Suprapubic skin (tissue), 4 donors: Measurements from ENCODE around the gene UNC5B. TPM values are rescaled to one million over a fixed set of nuclear protein-coding genes. Genes with fewer than 3 reads are reported as not detected.

ENCODE experiments used
- DNase-seq, 2 donors: peaks; one replicate each; pipeline ENCODE4 v3.0.0-alpha.2; 2019; ENCODE audit warnings: low spot score in 2 of 2
- H3K27ac ChIP-seq: fragments of 200-600 bp; sonication (generic); one replicate; pipeline ENCODE4 v1.5.1; 2019
- H3K27me3 ChIP-seq: fragments of 200-600 bp; sonication (generic); one replicate; pipeline ENCODE4 v1.5.1; 2019
- H3K36me3 ChIP-seq: fragments of 200-600 bp; sonication (generic); one replicate; pipeline ENCODE4 v1.5.1; 2019
- H3K4me1 ChIP-seq: fragments of 200-600 bp; sonication (generic); one replicate; pipeline ENCODE4 v1.5.1; 2019
- H3K4me3 ChIP-seq: fragments of 200-600 bp; sonication (generic); one replicate; pipeline ENCODE4 v1.5.1; 2019; ENCODE audit warnings: mild to moderate bottlenecking
- H3K9me3 ChIP-seq: fragments of 200-600 bp; sonication (generic); one replicate; pipeline ENCODE4 v1.5.1; 2019
- EP300 ChIP-seq: sonication (generic); formaldehyde crosslinking; IDR thresholded peaks from one replicate; pipeline ENCODE4 v1.6.1; 2017; ENCODE audit warnings: antibody characterized with exemption
- POLR2A ChIP-seq, 2 donors: fragments of 450-650 bp; IDR thresholded peaks; one replicate each; pipeline ENCODE4 v1.6.1; 2017; ENCODE audit warnings: antibody characterized with exemption in 2 of 2, mild to moderate bottlenecking in 2 of 2, moderate library complexity in 2 of 2
- POLR2AphosphoS5 ChIP-seq, 3 donors: sonication (generic); formaldehyde crosslinking; IDR thresholded peaks; one replicate each; pipeline ENCODE4 v1.6.1; 2017; ENCODE audit warnings: antibody characterized with exemption in 3 of 3
- WGBS: methylation state at CpG from one replicate; pipeline ENCODE4 v1.1.5; 2018; 5-methylcytosine and 5-hydroxymethylcytosine counted together
- total RNA-seq, 4 donors: library from RNA; depleted of rRNA; stranded (reverse); fragments of >200 nt; gene quantifications; one replicate each; pipeline ENCODE4 v1.1.0, GENCODE V29; 2016
- TF ChIP-seq, protein P1 (sequence below), 2 donors: fragments of 200-600 bp in 1 of 2; fragments of 450-650 bp in 1 of 2; sonication (generic) in 1 of 2; IDR thresholded peaks; one replicate each; pipeline ENCODE4 v1.5.1; 2016 to 2019; ENCODE audit warnings: antibody characterized with exemption in 2 of 2, mild to moderate bottlenecking in 1 of 2, moderate library complexity in 1 of 2

Gene UNC5B
- total RNA-seq, 4 donors from 2014 or later = 7.2 to 45.7 (median 14.7) TPM

DNA sequence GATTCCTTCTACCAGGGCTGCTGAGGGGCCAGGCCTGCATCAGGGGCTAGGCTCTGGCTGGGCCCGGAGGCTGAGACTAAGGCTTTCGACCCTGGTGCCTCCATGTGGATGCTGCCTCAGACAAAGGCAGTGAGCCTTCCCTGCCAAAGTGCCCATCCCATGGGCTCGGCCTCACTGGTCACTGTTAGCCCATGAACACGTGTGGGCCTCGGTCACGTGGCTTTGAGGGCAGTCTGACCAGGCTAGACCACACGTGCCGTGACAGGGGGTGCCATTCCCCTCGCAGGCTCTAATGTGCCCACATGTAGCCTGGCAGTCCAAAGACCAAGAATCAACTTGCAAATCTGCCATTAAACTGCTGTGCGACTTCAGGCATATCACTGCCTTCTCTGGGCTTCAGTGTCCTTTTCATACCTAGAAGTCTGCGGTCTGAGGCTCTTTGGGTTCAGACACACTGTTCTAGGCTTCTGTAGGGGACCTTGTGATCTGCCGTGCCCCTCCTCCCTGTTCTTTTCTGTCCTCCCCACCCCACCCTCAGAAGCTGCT lies 89.1 kb downstream of the UNC5B start:
- Histone ChIP-seq H3K4me3 (no peak overlapping the region), H3K27ac (no peak overlapping the region), H3K36me3 (no peaks in the 10 kb centered on the region), H3K27me3 (no peaks in the 10 kb centered on the region), H3K4me1 (peaks cover 18% of the 10 kb centered on the region), H3K9me3 (no peaks in the 10 kb centered on the region)
- DNase-seq = no peak
- 80% methylated on average over 11 of the region's 12 CpGs for WGBS
- TF ChIP-seq EP300 (no peak), POLR2A (IDR thresholded peaks at IDR 0.05) (no peak), POLR2AphosphoS5 (IDR thresholded peaks at IDR 0.05) (no peak)
- TF ChIP-seq, protein P1, sequence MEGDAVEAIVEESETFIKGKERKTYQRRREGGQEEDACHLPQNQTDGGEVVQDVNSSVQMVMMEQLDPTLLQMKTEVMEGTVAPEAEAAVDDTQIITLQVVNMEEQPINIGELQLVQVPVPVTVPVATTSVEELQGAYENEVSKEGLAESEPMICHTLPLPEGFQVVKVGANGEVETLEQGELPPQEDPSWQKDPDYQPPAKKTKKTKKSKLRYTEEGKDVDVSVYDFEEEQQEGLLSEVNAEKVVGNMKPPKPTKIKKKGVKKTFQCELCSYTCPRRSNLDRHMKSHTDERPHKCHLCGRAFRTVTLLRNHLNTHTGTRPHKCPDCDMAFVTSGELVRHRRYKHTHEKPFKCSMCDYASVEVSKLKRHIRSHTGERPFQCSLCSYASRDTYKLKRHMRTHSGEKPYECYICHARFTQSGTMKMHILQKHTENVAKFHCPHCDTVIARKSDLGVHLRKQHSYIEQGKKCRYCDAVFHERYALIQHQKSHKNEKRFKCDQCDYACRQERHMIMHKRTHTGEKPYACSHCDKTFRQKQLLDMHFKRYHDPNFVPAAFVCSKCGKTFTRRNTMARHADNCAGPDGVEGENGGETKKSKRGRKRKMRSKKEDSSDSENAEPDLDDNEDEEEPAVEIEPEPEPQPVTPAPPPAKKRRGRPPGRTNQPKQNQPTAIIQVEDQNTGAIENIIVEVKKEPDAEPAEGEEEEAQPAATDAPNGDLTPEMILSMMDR (IDR thresholded peaks at IDR 0.05) = no peak

DNA sequence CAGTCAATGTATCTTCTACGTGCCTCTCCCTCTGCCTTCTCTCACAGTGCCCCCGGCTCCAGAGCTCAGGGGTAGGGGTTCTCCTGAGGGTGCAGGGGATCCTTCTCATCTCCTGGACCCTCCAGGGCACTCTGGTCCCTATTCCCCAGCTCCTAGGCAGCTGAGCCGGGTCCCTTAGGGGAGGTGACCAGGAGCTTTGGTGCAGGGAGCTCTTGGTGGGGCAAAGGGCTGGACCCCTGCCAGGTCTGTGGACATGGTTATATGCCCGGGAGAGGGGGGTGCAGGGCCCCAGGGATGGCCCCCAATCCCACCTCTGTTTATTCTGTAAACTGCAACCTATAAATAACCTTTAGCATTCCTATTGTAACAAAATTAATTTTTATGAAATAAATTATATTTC lies 90.1 kb downstream of the UNC5B start:
- Histone ChIP-seq H3K9me3 (no peaks in the 10 kb centered on the region), H3K27ac (no peak overlapping the region), H3K4me3 (no peak overlapping the region), H3K27me3 (no peaks in the 10 kb centered on the region), H3K4me1 (peaks cover 17% of the 10 kb centered on the region), H3K36me3 (no peaks in the 10 kb centered on the region)
- TF ChIP-seq POLR2AphosphoS5 (IDR thresholded peaks at IDR 0.05) = no peak
- no peak for TF ChIP-seq POLR2A (IDR thresholded peaks at IDR 0.05)
- no peak for TF ChIP-seq EP300
- TF ChIP-seq, protein P1 (IDR thresholded peaks at IDR 0.05) = no peak
- WGBS = 68% methylated on average over 4 of the region's 4 CpGs
- DNase-seq = no peak

DNA sequence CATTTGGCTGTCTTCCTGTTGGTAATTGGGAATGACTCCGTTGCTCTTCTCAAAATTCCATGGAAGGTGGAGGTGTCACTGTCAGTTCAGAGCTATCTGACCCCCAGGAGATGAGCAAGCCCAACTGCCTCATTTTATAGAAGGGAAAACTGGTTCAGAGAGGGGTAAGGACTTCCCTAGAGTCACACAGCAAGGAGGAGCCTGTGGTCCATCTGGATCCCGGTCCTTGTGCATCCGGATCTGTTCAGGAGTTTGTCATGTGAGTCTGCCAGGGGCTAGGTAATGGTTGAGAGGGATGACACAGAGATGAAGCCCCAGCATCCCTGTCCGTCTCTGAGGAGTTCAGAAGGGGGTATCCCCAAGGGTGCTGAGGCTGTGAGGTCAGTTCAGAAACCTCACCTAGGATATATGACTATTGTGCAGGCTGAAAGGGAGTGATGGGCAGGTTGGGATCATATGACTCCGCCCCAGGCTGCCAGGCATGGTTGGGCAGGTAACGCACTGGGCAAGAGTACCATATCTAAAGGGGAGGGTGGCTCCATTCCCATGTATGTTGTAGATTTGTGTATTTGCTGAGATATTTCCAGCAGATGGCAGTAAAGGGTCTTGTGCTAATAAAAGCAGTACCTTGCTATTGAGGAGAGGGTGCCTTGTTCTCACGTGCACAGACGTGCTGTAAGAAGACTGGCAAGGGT lies 90.7 kb downstream of the UNC5B start:
- H3K27me3 ChIP-seq = no peaks in the 10 kb centered on the region
- TF ChIP-seq, protein P1 (IDR thresholded peaks at IDR 0.05) = peak in 1 of 2 donors; percentile 41
- TF ChIP-seq POLR2A (IDR thresholded peaks at IDR 0.05) = no peak
- H3K9me3 ChIP-seq = no peaks in the 10 kb centered on the region
- no peak overlapping the region for H3K4me3 ChIP-seq
- H3K4me1 ChIP-seq = peaks cover 17% of the 10 kb centered on the region
- no peak for DNase-seq
- H3K27ac ChIP-seq = no peak overlapping the region
- WGBS = 32% methylated on average over 7 of the region's 8 CpGs
- no peaks in the 10 kb centered on the region for H3K36me3 ChIP-seq

DNA sequence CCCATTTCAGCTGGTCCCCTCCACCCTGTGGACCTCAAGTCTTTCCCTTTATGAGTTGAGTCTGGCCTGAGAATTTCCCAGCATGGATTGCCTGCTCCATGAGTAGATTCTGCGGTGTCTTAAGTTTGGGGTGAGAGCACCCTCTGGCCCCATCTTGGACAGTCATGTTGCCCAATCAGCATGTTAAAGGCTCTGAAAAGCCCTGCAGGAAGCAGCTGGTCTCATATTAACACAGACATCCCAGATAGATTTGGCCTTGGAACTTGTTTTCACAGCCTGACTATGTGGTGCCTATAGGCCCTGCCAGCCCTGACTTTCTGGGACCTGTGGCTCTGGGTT lies 91.2 kb downstream of the UNC5B start:
- no peaks in the 10 kb centered on the region for H3K9me3 ChIP-seq
- WGBS = 0% methylated on average over 1 of the region's 1 CpG
- peaks cover 17% of the 10 kb centered on the region for H3K4me1 ChIP-seq
- H3K36me3 ChIP-seq = no peaks in the 10 kb centered on the region
- no peak overlapping the region for H3K27ac ChIP-seq
- no peak overlapping the region for H3K4me3 ChIP-seq
- TF ChIP-seq POLR2A (IDR thresholded peaks at IDR 0.05) = no peak
- H3K27me3 ChIP-seq = no peaks in the 10 kb centered on the region
- DNase-seq = no peak

DNA sequence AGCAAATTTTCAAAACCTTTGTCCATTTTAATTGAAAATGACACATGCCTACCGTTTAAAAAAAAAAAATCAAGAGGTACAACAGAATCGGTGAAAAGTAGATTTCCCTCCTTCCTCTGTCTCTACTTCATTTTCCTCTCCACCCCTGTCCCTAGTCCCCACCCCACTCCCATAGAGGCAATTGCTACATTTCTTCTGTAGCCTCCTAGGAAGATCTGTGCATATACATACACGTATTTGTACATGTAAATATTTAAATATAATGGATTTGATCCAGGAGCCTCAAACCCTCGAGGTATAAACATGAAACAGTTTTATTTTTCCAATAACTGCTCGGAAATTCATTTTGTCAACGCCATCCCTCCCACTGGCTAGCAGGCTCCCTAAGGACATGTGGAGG lies 92.5 kb downstream of the UNC5B start:
- 53% methylated on average over 6 of the region's 6 CpGs for WGBS
- Histone ChIP-seq H3K4me3 (no peak overlapping the region), H3K27ac (no peak overlapping the region), H3K27me3 (no peaks in the 10 kb centered on the region), H3K36me3 (no peaks in the 10 kb centered on the region), H3K4me1 (peaks cover 21% of the 10 kb centered on the region), H3K9me3 (no peaks in the 10 kb centered on the region)
- DNase-seq = no peak
- no peak for TF ChIP-seq EP300

DNA sequence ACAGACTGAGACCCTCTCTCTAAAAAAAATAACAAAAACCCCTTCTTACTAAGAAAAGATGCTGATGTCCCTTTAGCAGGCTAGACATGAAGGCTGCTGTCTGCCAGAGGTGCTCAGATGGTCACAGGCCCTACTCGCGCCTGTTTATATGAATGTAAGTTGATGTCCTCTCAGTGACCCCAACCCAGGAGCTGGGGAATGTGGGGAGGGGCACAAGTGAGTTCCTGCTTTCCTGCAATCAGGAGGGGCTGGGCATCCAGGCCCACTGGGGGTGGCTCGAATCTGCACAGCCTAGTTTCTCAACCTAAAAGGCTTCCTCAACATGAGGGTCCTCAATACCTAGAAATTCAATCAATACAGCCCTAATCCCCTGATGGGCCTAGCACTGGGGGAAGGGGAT lies 94.6 kb downstream of the UNC5B start:
- 97% methylated on average over 3 of the region's 3 CpGs for WGBS
- no peak for DNase-seq
- TF ChIP-seq POLR2AphosphoS5 (IDR thresholded peaks at IDR 0.05) (no peak), EP300 (no peak)
- TF ChIP-seq, protein P1 (IDR thresholded peaks at IDR 0.05) = no peak

More for the DNA sequence above, 94.6 kb downstream of the UNC5B start:
- Histone ChIP-seq H3K4me3 (no peak overlapping the region), H3K36me3 (no peaks in the 10 kb centered on the region), H3K4me1 (peaks cover 5% of the 10 kb centered on the region), H3K27me3 (no peaks in the 10 kb centered on the region), H3K9me3 (no peaks in the 10 kb centered on the region), H3K27ac (no peak overlapping the region)
